ENCODE data around the gene SDSL. TPM values are rescaled to one million over a fixed set of nuclear protein-coding genes. Genes with fewer than 3 reads are reported as not detected.

SDSL gene
- total and polyA plus RNA-seq, 2 experiments from 2014 or later, result not detected

- Mint-ChIP-seq H3K27me3 (ENCODE audit: insufficient read depth, low read depth, poor library complexity) (peaks cover 10% of the 10 kb centered on the region), H3K9me3 (no peaks in the 10 kb centered on the region), H3K36me3 (ENCODE audit: low read depth) (no peaks in the 10 kb centered on the region), H3K4me3 (no peak overlapping the region), H3K27ac (no peak overlapping the region), H3K4me1 (peaks cover 5% of the 10 kb centered on the region; the same call in 2 of the 3 replicates)
- H3K4me1 ChIP-seq (ENCODE audit: insufficient read depth), result no peaks in the 10 kb centered on the region
- no peak overlapping the region for H2AFZ ChIP-seq
- H3K79me2 ChIP-seq (replicated peaks; ENCODE audit: insufficient read depth), result no peaks in the 10 kb centered on the region
- no peaks in the 10 kb centered on the region for H3K27me3 ChIP-seq (ENCODE audit: insufficient read depth)
- H3F3A ChIP-seq (replicated peaks; ENCODE audit: low read depth), result no peaks in the 10 kb centered on the region
- no peak for ATAC-seq
- H4K20me1 ChIP-seq (replicated peaks; ENCODE audit: insufficient read depth), result 0 out of 2 replicates have a peak, but pooled peaks cover 4% of the 10 kb centered on the region
- no peak overlapping the region for H3K4me2 ChIP-seq
- no peaks in the 10 kb centered on the region for H3K36me3 ChIP-seq (ENCODE audit: insufficient read depth)
- H3K9me2 ChIP-seq (ENCODE audit: insufficient read depth), result no peaks in the 10 kb centered on the region
- H3K4me3 ChIP-seq, result no peak overlapping the region
- no peak overlapping the region for H3K27ac ChIP-seq (ENCODE audit: low read depth)
- no peak for TF ChIP-seq ZNF462 (CRISPR knock-in tag; IDR thresholded peaks at IDR 0.05)
- TF ChIP-seq POLR2AphosphoS5 (IDR thresholded peaks at IDR 0.05; ENCODE audit: low read depth), result no peak
- TF ChIP-seq STAT1 (IDR thresholded peaks at IDR 0.05; ENCODE audit: unreplicated experiment), result no peak
- no peak for TF ChIP-seq EZH2 (IDR thresholded peaks at IDR 0.05; ENCODE audit: low read depth, unreplicated experiment)
- TF ChIP-seq NANOG (IDR thresholded peaks at IDR 0.05; ENCODE audit: borderline replicate concordance), result no peak
- TF ChIP-seq ZNF331 (CRISPR knock-in tag; IDR thresholded peaks at IDR 0.05; ENCODE audit: low read depth), result no peak
- DNase-seq (ENCODE audit: low spot score), result no peak
Measured at GRCh38 chr12:113449299-113449698, 27.1 kb downstream of the SDSL start.

DNA sequence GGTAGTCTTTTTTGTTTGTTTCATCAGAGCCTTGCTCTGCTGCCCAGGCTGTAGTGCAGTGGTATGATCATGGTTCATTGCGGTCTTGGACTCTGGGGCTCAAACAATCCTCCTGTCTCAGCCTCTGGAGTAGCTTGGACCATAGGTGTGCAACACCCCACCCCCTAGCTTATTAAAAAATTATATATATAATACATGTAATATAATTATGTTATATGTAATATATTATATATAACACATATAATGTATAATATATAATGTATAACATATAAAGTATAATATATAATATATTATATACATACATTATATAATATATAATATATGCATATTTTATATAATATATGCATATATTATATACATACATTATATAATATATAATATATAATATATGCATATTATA, 27.7 kb downstream of the SDSL start:
- H3K36me3 Mint-ChIP-seq (ENCODE audit: low read depth), result no peaks in the 10 kb centered on the region
- no peak for TF ChIP-seq CTCF (conservative IDR thresholded peaks at IDR 0.05; ENCODE audit: low read depth in 2 of 2)
- TF ChIP-seq EZH2 (IDR thresholded peaks at IDR 0.05; ENCODE audit: low read depth, unreplicated experiment), result no peak
- no peak for TF ChIP-seq ZNF331 (CRISPR knock-in tag; IDR thresholded peaks at IDR 0.05; ENCODE audit: low read depth)
- TF ChIP-seq NANOG (IDR thresholded peaks at IDR 0.05; ENCODE audit: borderline replicate concordance), result no peak

More for the DNA sequence above, 27.7 kb downstream of the SDSL start:
- H2AFZ ChIP-seq, result no peak overlapping the region
- Mint-ChIP-seq H3K4me3 (no peak overlapping the region), H3K4me1 (peaks cover 5% of the 10 kb centered on the region; the same call in 2 of the 3 replicates), H3K27ac (no peak overlapping the region), H3K27me3 (ENCODE audit: insufficient read depth, low read depth, poor library complexity) (peaks cover 11% of the 10 kb centered on the region), H3K9me3 (no peaks in the 10 kb centered on the region)
- H3K4me3 ChIP-seq, result no peak overlapping the region
- no peaks in the 10 kb centered on the region for H3K36me3 ChIP-seq (ENCODE audit: insufficient read depth)
- H3K4me2 ChIP-seq, result no peak overlapping the region
- H3K27ac ChIP-seq (ENCODE audit: low read depth), result no peak overlapping the region
- ATAC-seq, result no peak
- H3K27me3 ChIP-seq (ENCODE audit: insufficient read depth), result no peaks in the 10 kb centered on the region
- H3F3A ChIP-seq (replicated peaks; ENCODE audit: low read depth), result no peaks in the 10 kb centered on the region
- H3K4me1 ChIP-seq (ENCODE audit: insufficient read depth), result no peaks in the 10 kb centered on the region
- H4K20me1 ChIP-seq (replicated peaks; ENCODE audit: insufficient read depth), result 0 out of 2 replicates have a peak, but pooled peaks cover 4% of the 10 kb centered on the region
- H3K79me2 ChIP-seq (replicated peaks; ENCODE audit: insufficient read depth), result no peaks in the 10 kb centered on the region
- no peaks in the 10 kb centered on the region for H3K9me2 ChIP-seq (ENCODE audit: insufficient read depth)
- DNase-seq (ENCODE audit: low spot score), result no peak

Data from GM23338 (cell line).